ENCODE measurements around the gene HADHB.
"Not testable (repeated sequence)": the region's sequence is repeated elsewhere in the genome, so short reads cannot be mapped to it uniquely, and the experiment has no call there.

HADHB gene

GRCh38 chr2:26290001-26290400 lies 45.3 kb downstream of the HADHB start:
- no peak for DNase-seq

- peak in 1 of 58 donors; percentile 13 for DNase-seq
These were observed 47.9 kb downstream of the HADHB start for GRCh38 chr2:26292646-26293045.

DNA sequence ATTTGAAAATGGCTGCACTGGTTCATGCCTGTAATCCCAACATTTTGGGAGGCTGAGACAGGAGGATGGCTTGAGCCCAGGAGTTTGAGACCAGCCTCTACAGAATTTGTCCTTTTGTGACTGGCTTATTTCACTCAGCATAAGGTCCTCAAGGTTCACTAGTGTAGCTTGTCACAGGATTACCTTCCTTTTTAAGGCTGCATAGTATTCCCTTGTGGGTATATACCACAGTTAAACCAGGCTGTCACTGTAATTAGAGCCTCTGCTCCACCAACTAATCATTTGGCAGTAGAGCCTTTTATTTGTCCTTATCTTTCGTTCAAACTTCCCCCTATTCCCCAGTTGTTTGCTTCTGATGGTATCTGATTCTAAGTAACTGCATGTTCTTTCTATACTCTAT lies 50.8 kb downstream of the HADHB start:
- no peak for DNase-seq

GRCh38 chr2:26297061-26297460 lies 52.3 kb downstream of the HADHB start:
- no peak for DNase-seq

DNA sequence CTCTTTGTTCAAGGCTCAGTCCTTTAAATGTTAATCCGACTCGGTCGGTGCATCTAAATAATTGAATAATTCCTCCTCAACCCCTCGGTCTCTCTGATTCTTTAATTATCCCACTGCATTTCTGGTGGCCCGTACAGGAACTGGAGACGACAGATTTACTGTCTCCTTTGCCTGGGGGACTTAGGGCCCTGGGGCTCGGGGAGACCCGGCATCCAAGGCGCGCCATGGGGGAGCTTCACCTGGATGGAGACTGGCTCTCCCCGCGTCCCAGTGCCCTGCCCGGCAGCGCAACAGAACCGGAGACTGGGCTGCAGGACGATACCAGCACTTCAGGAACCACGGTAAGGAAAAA lies 53.5 kb downstream of the HADHB start:
- DNase-seq = no peak

- DNase-seq = peak in 4 of 58 donors; percentile 4 to 52 (median 25)
These were observed 54.1 kb downstream of the HADHB start for GRCh38 chr2:26298638-26299393.

DNA sequence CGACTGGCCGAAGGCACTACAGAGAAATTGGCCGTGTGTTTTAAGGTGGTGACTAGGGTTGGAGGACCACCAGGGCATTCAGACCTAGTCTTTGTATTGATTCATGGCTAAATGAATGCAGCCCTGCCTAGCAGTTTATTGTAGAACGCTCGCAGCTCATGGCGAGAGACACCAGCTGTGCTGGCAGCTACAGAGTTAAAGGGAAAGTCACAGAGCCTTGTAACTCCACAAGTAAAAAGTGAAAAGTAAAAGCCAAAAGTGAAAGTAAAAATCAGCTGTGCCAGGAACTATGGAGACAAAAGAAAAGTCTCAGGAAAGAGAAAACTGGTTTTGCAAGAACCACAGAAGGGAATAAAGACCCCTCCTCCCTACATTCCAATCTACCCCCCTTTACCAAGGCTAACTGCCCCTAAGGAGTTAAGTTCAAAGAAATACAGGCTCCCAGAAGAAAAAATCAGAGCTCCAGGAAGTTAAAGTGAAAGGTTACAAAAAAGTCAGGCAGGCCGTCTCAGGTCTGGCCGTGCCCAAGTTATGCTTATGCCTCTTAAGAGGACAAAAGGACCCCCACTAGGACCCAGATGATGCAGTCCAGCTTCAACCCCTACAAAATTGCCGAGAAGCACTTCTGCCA lies 54.8 kb downstream of the HADHB start:
- DNase-seq = peak in 1 of 58 donors; percentile 2

DNA sequence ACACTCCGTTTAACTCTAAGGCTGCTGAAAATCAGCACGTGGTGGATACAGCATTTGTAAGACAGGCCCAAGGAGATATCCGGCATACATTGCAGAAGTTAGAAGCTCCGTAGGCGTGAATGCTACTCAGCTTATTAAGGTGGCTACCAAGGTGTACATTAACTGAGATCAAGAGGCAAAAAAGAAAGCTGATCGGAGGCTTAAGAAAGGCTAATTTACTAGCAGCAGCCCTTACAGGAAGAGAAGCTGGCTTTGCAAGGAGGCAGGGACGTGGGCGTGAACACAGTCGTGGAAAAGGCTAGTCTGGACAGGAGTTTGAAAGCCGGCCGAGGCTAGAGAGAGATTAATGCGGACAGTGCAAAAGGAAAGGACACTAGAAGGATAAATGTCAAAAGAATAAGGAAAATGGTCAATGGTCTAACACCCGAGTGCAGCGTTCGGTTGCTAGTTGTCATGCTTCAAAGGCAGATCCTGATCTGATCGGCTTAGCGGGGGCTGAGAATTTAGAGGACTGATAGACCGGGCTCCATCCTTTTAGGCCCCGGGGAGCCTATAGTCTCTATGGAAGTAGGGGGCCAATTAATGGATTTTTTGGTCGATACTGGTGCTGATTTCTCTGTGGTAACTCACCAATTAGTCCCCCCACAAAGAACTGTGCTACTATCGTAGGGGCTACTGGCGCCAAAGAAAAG lies 55.6 kb downstream of the HADHB start:
- DNase-seq = no peak

GRCh38 chr2:26302846-26303245 lies 58.1 kb downstream of the HADHB start:
- DNase-seq = no peak

GRCh38 chr2:26305094-26305493 lies 60.4 kb downstream of the HADHB start:
- DNase-seq = not testable (repeated sequence)

GRCh38 chr2:26305540-26305939 lies 60.8 kb downstream of the HADHB start:
- no peak for DNase-seq

DNA sequence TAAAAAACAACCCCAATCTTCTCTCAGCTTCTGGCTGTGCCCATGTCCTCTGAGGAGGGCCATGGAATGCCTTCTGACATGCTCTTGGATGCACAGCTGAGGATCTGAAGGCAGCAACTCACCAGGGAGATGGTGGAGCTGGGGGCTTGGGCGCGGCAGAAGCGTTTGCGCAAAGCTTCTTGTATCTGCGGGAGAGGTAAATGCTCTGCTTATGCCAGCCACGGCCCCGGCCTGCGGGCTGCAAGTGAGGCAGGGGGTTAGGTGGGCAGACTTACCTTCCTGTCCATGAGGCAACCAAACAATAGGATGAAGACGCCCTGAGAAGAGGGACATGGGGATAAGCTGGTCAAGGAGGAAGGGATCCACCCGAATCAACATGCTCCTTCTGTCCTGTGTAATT lies 65.2 kb downstream of the HADHB start:
- DNase-seq = no peak

DNA sequence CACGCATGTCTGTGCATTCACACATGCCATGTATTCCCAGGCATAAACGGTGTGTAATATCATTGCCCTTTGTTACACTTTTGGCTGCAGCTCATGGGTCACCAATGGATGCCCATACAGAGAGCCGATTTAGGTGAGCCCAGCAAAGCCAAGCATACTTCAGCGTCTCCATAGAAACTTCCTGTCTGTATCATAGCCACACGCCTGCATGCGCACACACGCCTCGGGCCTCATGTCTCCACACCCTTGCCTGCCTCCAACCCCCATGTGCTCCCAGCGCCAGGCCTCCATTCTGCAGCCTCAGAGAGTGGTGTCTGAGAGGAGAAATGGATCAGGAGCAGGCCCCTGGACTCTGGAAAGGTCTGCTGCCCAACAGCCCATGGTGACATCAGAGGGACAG lies 67.7 kb downstream of the HADHB start:
- no peak for DNase-seq

- no peak for DNase-seq
These were observed 68.7 kb downstream of the HADHB start for GRCh38 chr2:26313446-26313845.

DNA sequence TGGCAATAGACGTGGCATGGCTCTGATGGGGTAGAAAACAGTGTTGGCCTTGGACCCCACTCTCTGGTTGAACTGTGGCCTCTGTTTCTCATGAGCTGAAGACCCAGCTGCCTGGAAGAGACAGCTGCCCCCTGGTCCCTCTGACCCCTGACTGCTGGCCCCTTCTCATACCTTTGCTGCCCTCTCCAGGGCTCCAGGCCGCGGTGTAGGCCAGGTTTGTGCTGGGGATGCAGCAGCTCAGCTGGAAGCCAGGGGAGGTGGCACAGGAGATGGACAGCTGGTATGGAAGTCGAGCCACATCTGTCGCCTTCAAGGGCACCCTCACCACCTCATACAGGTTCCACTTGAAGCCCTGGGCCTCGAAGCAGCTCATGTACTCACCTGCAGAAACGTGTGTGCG lies 69.5 kb downstream of the HADHB start:
- no peak for DNase-seq

DNA sequence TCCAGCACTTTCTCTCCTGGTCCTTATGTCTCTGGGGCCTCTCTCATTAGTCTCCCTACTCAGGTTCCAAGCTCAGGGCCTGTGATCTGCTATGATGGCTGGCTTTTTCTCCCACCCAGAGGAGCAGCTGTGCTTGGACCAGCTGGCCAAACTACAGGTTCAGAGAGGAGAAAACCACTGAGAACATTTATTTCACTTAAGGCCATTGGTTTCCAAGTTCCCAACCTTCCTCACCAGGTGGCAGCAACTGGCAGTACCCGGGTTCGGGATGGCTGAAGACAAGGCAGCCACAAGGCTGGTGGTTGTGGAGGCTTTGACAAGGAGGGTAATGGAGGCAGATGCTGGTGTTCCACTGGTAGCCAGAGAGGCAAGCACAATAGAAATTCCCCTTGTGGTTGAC lies 71.3 kb downstream of the HADHB start:
- no peak for DNase-seq

DNA sequence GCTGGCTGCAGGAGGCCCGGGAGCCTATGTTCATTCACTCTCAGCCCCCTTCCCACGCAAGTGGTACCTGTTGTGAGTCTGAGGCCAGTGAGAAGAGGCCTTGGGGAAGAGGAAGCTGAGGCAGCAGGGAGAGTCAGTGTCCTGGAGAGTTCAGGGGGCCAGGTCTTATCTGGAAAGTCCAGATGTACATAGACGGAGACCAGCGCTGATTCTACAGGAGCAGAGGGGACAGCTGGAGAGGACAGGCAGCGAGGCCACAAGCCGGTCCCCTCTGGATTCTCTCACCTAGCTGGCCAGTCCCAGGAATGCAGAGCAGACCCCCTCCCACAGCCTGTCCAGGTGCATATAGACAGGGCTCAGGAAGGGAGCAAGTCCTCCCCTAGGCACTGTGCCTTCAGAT lies 72.1 kb downstream of the HADHB start:
- no peak for DNase-seq

- no peak for DNase-seq
These were observed 72.8 kb downstream of the HADHB start for GRCh38 chr2:26317377-26318105.

- DNase-seq = no peak
These were observed 74.2 kb downstream of the HADHB start for GRCh38 chr2:26318950-26319349.

DNA sequence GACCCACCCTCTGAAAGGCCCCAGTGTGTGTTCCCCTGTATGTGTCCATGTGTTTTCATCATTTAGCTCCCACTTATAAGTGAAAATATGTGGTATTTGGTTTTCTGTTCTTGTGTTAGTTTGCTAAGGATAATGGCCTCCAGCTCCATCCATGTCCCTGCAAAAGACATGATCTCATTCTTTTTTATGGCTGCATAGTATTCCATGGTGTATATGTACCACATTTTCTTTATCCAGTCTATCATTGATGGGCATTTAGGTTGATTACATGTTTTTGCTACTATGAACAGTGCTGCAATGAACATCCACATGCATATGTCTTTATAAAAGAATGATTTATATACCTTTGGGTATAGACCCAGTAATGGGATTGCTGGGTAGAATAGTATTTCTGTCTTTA lies 79.7 kb downstream of the HADHB start:
- DNase-seq = not testable (repeated sequence)

DNA sequence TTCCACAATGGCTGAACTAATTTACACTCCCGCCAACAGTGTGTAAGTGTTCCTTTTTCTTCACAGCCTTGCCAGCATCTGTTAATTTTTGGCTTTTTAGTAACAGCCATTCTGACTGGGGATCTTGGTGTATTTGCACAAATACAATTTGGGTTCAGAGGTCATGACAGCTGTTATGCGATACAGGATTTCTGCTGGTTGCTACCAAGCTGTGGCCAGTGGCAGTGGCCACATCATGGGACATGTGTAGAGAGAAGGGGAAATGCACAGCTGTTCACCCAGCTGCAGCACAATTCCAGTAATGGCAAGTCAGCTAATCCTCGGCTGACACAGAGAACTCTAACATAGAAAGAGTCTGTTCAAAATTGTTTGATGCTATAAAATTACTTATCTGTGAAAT lies 80.2 kb downstream of the HADHB start:
- DNase-seq = no peak

DNA sequence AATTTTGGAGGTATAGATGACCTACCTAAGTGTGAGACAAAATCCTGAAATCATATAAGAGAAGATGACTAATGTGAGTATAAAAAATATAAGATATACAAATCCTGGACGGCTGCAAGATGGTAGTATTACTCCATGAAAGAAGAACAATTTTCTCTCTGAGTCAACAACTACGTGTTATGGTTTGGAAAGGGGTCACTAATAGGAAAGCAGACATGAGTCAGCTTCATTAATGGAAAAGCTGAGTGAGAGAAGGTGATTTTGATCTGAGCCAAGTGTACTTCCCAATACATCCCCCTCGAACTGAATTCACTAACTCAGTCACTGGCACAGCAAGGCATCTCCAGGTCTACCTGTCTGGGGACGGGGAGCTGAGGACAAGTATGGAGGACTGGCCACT lies 81.1 kb downstream of the HADHB start:
- DNase-seq = no peak

Measured in anterior cingulate cortex (tissue), 58 donors.